Activated CD8-positive, alpha-beta T cell treated with anti-CD3 and anti-CD28 coated beads, Interleukin-2, amount 10 ng/mL, durations not matched to agents 7 days and 5 days (primary cell): Measurements from ENCODE around the gene RBP4. TPM values are rescaled to one million over a fixed set of nuclear protein-coding genes. Genes with fewer than 3 reads are reported as not detected.

Source experiments
- ATAC-seq: fragments of 150-1000 bp; cut with Tn5 transposase; one replicate; pipeline ENCODE4 v1.10.0; 2021; ENCODE audit warnings: moderate library complexity
- CTCF ChIA-PET: fragments of 350-600 bp; sonication (Branson Sonifier 250); formaldehyde crosslinking; loops from one replicate; lab custom pipeline; 2021; ENCODE audit warnings: antibody characterized with exemption; lab: Charles Lee
- POLR2A ChIA-PET: fragments of 350-600 bp; sonication (Branson Sonifier 250); formaldehyde crosslinking; loops from one replicate; lab custom pipeline; 2021; ENCODE audit warnings: antibody characterized with exemption; lab: Charles Lee
- DNase-seq: peaks from one replicate; pipeline ENCODE4 v3.0.0-alpha.2; 2020
- H3K27ac Mint-ChIP-seq: one replicate; pipeline ENCODE4 v1.8.0; 2021; ENCODE audit warnings: mild to moderate bottlenecking, mixed read lengths
- H3K27me3 Mint-ChIP-seq: one replicate; pipeline ENCODE4 v1.8.0; 2021; ENCODE audit warnings: low read depth, mixed read lengths
- H3K36me3 Mint-ChIP-seq: one replicate; pipeline ENCODE4 v1.8.0; 2021; ENCODE audit warnings: low read depth, mixed read lengths
- H3K4me1 Mint-ChIP-seq: one replicate; pipeline ENCODE4 v1.8.0; 2021; ENCODE audit warnings: low read depth, mixed read lengths
- H3K4me3 Mint-ChIP-seq: one replicate; pipeline ENCODE4 v1.8.0; 2021; ENCODE audit warnings: mild to moderate bottlenecking, mixed read lengths
- H3K9me3 Mint-ChIP-seq: one replicate; pipeline ENCODE4 v1.8.0; 2022; ENCODE audit warnings: mixed read lengths; ENCODE audit not compliant: insufficient read depth
- total RNA-seq, 2 experiments: library from RNA; stranded (reverse); gene quantifications; one replicate each; pipeline ENCODE4 v1.2.3, GENCODE V29; 2021

RBP4 gene
- total RNA-seq, 2 experiments from 2014 or later, result not detected

DNA sequence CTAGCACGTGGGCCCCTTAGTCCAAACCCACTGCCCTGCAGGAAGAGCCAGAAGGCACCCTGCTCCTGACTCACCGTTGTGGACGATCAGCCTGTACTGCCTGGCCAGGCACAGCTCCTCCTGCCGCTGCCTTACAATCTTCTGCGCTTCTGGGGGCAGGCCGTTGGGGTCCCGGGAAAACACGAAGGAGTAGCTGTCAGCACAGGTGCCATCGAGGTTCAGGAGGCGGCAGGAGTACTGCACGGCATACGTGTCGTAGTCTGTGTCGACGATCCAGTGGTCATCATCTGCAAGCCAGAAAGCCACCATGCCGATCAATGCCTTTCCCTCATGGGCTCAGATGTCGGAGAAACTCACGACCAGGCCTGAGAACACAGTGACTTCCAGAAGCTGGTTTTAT lies 7.3 kb downstream of the RBP4 start:
- ChIA-PET CTCF (no interaction called here), POLR2A (no interaction called here)
- no peaks in the 10 kb centered on the region for H3K4me1 Mint-ChIP-seq
- no peak for ATAC-seq
- H3K27ac Mint-ChIP-seq, result no peak overlapping the region
- no peak for DNase-seq
- no peaks in the 10 kb centered on the region for H3K9me3 Mint-ChIP-seq
- H3K4me3 Mint-ChIP-seq, result no peak overlapping the region
- no peaks in the 10 kb centered on the region for H3K36me3 Mint-ChIP-seq
- peaks cover 2% of the 10 kb centered on the region for H3K27me3 Mint-ChIP-seq

DNA sequence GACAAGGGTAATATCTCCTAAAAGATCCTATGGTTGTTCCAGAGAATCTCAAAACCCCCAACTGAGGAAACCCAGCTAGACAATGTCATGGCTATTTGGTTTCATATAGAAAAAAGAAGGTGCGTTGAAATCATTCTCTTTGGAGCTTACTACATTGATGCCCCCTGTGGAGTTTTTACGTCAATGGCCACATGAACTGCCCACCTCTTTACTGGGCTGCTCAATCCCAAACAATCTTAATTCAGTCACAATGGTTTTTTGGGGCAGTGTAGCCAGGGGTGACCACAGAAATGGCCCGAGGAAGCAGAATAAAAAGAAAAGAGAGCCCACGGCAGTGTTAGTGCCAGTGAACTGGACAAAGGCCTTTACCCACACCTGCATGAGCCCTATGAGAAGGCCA lies 7.8 kb downstream of the RBP4 start:
- Mint-ChIP-seq H3K27me3 (peaks cover 2% of the 10 kb centered on the region), H3K27ac (no peak overlapping the region), H3K9me3 (no peaks in the 10 kb centered on the region), H3K4me3 (no peak overlapping the region), H3K4me1 (no peaks in the 10 kb centered on the region), H3K36me3 (no peaks in the 10 kb centered on the region)
- ChIA-PET CTCF (no interaction called here), POLR2A (no interaction called here)
- ATAC-seq (no peak), DNase-seq (no peak)

DNA sequence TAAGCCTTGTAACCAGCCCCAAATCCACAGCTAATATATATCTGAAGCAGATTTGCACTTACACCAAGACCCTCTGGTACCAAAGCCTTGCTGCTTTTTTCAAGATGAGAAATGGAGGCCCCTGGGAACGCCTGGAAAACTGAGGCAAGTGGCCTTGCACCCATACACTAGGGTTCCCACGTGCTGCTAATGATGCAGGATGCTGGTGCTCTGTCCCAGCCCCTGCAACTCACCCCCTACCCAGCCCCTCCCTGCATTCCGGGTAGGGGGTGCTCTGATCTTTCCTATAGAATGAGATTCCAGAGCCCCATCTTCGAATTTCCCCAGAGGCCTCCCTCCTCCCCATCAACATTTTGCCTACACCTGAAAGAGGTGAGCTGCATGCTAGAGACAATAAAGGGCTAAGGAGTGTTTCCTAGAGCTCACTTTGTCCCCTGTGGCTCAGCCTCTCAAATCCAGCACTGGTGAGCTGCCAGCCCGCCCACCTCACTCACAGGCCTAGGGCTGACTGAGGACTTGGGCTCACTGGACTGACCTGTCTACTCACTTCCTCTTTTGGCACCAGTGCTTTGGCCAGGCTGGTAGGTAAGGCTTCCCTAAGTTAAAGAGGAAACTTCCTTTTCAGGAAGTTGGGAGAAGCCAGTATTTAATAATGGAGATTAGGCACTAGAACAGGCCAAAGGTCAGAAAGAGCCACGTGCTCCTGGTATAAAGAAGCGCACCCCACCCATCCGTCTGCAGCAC lies 9.8 kb downstream of the RBP4 start:
- no peaks in the 10 kb centered on the region for H3K36me3 Mint-ChIP-seq
- ATAC-seq (no peak), DNase-seq (no peak)
- peaks cover 2% of the 10 kb centered on the region for H3K27me3 Mint-ChIP-seq
- H3K4me3 Mint-ChIP-seq, result no peak overlapping the region
- CTCF ChIA-PET, result no interaction called here
- POLR2A ChIA-PET, result no interaction called here
- no peaks in the 10 kb centered on the region for H3K9me3 Mint-ChIP-seq
- no peaks in the 10 kb centered on the region for H3K4me1 Mint-ChIP-seq
- no peak overlapping the region for H3K27ac Mint-ChIP-seq

DNA sequence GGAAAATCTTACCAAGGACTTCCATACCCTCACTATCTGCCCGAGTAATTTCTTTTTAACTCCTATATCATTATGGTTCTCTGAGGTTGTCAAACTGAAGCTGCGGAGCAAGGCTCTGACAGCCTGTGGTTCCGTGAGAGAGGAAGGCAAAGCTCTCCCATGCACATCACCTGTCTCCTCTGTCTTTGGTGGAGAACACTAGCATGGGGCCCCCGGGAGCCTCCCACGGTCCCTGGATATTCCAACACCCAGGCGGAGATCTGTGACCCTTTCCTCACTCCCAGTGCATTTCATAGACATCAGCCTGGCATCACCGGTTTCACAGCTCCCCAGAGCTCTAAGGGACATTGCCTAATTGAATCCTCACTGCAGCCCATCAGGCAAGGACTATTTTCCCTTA lies 10.4 kb downstream of the RBP4 start:
- Mint-ChIP-seq H3K9me3 (no peaks in the 10 kb centered on the region), H3K27ac (no peak overlapping the region), H3K4me1 (no peaks in the 10 kb centered on the region), H3K36me3 (no peaks in the 10 kb centered on the region), H3K4me3 (no peak overlapping the region), H3K27me3 (peaks cover 2% of the 10 kb centered on the region)
- ATAC-seq (no peak), DNase-seq (no peak)
- CTCF ChIA-PET, result no interaction called here
- POLR2A ChIA-PET, result no interaction called here

DNA sequence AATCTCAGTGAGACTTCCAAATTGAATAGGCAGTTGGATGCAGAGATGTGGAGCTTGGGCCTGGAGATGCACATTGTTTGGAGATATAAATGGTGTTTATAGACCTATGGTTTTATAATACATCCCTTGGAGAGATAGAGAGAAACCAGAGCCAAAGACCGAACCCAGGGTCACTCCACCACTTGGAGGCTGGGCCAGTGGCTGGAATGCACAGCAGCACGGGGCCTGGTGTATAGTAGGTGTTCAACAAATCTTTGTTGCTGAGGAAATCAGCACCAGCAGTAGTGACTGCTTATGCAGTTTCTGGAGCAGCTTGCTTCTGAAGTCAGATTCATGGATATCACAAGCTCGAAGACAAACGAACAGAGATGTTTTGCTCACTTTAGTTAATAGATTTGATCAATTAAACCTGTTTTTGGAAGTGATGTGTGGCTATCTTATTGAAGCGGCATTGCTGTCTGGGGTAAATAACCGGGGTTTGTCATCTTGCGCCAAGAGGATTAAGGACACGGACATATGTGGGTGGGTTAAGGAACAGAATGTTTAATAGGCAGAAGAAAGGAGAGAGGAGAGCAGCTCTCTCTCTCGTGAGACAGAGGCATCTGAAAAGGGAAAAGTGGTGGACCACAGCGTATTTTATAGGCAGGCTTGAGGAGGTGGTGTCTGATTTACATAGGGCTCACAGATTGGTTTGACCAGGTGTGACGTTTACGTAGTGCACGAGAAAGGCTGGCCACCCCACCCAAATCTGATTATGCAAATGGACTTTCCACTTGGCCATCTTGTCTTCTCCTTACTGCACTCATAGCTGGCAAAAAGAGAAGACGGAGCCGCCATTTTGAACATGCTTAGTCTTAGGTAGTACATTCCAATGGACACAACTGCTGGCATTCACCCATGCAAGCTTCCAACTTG lies 11.1 kb downstream of the RBP4 start:
- CTCF ChIA-PET, result no interaction called here
- no peaks in the 10 kb centered on the region for H3K9me3 Mint-ChIP-seq
- H3K27ac Mint-ChIP-seq, result no peak overlapping the region
- no peaks in the 10 kb centered on the region for H3K4me1 Mint-ChIP-seq
- H3K27me3 Mint-ChIP-seq, result no peaks in the 10 kb centered on the region
- H3K36me3 Mint-ChIP-seq, result no peaks in the 10 kb centered on the region
- H3K4me3 Mint-ChIP-seq, result no peak overlapping the region
- DNase-seq (no peak), ATAC-seq (no peak)
- POLR2A ChIA-PET, result no interaction called here

DNA sequence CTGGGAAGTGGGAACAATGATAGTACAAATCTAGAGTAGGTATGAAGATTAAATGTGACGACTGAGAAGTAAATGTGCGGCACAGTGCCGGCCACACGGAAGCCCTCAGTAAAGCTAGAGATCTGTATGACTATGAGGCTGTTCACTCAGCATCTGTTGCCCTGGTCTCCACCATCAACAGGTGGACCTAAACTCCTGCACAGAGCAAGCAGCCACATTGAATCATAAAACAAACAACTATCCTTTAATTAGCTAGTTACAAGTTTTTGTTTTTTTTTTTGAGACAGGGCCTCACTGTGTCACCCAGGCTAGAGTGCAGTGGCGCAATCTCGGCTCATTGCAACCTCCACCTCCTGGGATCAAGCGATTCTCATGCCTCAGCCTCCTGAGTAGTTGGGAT lies 16.6 kb downstream of the RBP4 start:
- CTCF ChIA-PET, result no interaction called here
- Mint-ChIP-seq H3K4me1 (no peaks in the 10 kb centered on the region), H3K4me3 (no peak overlapping the region), H3K27me3 (no peaks in the 10 kb centered on the region), H3K9me3 (no peaks in the 10 kb centered on the region), H3K27ac (no peak overlapping the region), H3K36me3 (no peaks in the 10 kb centered on the region)
- POLR2A ChIA-PET, result no interaction called here
- no peak for DNase-seq
- ATAC-seq, result no peak

DNA sequence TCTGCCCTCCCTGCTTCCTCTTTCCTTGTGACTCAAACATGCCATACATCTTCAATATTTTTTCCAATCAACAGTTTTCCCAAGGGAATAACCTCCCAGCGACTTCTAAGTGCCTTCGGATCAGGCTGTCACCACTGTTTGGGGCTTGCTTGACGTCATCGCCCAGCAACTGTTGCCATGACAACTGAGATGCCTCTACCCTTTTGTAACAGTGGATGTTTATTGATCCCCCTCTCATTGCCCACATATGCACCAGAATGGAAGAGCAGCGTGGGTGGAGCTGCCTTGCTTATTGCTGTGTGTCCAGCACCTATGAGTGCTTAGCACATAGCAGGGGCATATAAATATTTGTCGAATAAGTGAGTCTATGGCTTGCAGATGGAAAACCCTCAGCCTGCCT lies 20.2 kb downstream of the RBP4 start:
- H3K4me1 Mint-ChIP-seq, result no peaks in the 10 kb centered on the region
- ChIA-PET POLR2A (no interaction called here), CTCF (no interaction called here)
- ATAC-seq (no peak), DNase-seq (no peak)
- H3K9me3 Mint-ChIP-seq, result no peaks in the 10 kb centered on the region
- no peaks in the 10 kb centered on the region for H3K27me3 Mint-ChIP-seq
- no peak overlapping the region for H3K4me3 Mint-ChIP-seq
- H3K36me3 Mint-ChIP-seq, result no peaks in the 10 kb centered on the region
- H3K27ac Mint-ChIP-seq, result no peak overlapping the region

- H3K27me3 Mint-ChIP-seq, result peaks cover 5% of the 10 kb centered on the region
- no peak for ATAC-seq
- ChIA-PET CTCF (no interaction called here), POLR2A (no interaction called here)
- H3K4me1 Mint-ChIP-seq, result no peaks in the 10 kb centered on the region
- no peaks in the 10 kb centered on the region for H3K9me3 Mint-ChIP-seq
- no peak for DNase-seq
- no peaks in the 10 kb centered on the region for H3K36me3 Mint-ChIP-seq
- H3K27ac Mint-ChIP-seq, result no peak overlapping the region
- no peak overlapping the region for H3K4me3 Mint-ChIP-seq
Observed at GRCh38 chr10:93579985-93580711, 20.9 kb downstream of the RBP4 start.

DNA sequence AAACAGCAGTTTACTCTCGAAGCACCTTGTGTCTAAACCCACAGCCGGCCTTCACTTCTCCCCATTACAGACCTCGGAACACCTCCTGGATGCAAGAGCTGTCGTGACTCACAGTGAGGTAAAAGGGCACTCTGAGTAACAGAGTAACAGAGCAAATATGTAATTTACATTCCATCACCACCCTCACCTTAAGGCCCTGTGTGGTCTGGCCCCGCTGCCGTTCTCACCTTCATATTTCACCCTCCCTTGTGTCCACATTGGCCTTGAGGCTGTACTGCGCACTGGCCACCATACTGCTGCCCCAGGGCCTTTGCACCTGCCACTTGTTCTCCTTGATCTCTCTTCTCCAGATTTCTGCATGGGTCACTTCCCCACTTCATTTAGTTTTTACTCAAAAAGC lies 21.9 kb downstream of the RBP4 start:
- H3K27ac Mint-ChIP-seq, result no peak overlapping the region
- H3K4me1 Mint-ChIP-seq, result no peaks in the 10 kb centered on the region

GRCh38 chr10:93577565-93577964 lies 23.5 kb downstream of the RBP4 start:
- CTCF ChIA-PET, result no interaction called here
- no peaks in the 10 kb centered on the region for H3K36me3 Mint-ChIP-seq
- POLR2A ChIA-PET, result no interaction called here
- no peaks in the 10 kb centered on the region for H3K9me3 Mint-ChIP-seq
- peaks cover 15% of the 10 kb centered on the region for H3K27me3 Mint-ChIP-seq
- H3K27ac Mint-ChIP-seq, result no peak overlapping the region
- DNase-seq, result no peak
- ATAC-seq, result no peak
- no peak overlapping the region for H3K4me3 Mint-ChIP-seq
- peaks cover 7% of the 10 kb centered on the region for H3K4me1 Mint-ChIP-seq

More for the DNA sequence above, 21.9 kb downstream of the RBP4 start:
- no peaks in the 10 kb centered on the region for H3K9me3 Mint-ChIP-seq
- POLR2A ChIA-PET, result no interaction called here
- no peak for ATAC-seq
- H3K36me3 Mint-ChIP-seq, result no peaks in the 10 kb centered on the region
- DNase-seq, result no peak
- H3K27me3 Mint-ChIP-seq, result peaks cover 10% of the 10 kb centered on the region
- CTCF ChIA-PET, result no interaction called here
- H3K4me3 Mint-ChIP-seq, result no peak overlapping the region

- no peak overlapping the region for H3K27ac Mint-ChIP-seq
- no peaks in the 10 kb centered on the region for H3K36me3 Mint-ChIP-seq
- peaks cover 20% of the 10 kb centered on the region for H3K27me3 Mint-ChIP-seq
- peaks cover 7% of the 10 kb centered on the region for H3K4me1 Mint-ChIP-seq
- no peak for DNase-seq
- no peak for ATAC-seq
- POLR2A ChIA-PET, result no interaction called here
- no peaks in the 10 kb centered on the region for H3K9me3 Mint-ChIP-seq
- CTCF ChIA-PET, result no interaction called here
- no peak overlapping the region for H3K4me3 Mint-ChIP-seq
Observed at GRCh38 chr10:93576888-93577287, 24.1 kb downstream of the RBP4 start.

DNA sequence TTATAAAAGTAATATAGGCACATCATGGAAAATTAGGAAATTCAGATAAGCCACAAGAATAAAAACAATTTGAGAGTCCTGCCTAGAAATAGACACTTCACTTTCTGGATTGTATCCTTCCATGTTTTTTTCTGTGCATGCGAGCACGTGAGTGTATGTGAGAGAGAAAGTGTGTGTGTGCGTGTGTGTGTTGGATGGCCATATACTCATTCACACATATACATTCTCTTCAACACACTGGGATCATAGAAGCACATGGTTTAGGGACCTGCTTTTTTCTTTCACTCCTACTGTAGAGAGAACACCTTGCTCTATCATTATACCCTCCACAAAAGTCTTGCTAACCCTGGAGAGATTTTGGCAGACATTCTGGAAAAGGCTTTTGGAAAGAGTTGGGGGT lies 27.1 kb downstream of the RBP4 start:
- H3K9me3 Mint-ChIP-seq, result no peaks in the 10 kb centered on the region
- peaks cover 7% of the 10 kb centered on the region for H3K4me1 Mint-ChIP-seq
- H3K4me3 Mint-ChIP-seq, result no peak overlapping the region
- no peaks in the 10 kb centered on the region for H3K36me3 Mint-ChIP-seq
- ATAC-seq (no peak), DNase-seq (no peak)
- ChIA-PET POLR2A (no interaction called here), CTCF (no interaction called here)
- H3K27me3 Mint-ChIP-seq, result peaks cover 42% of the 10 kb centered on the region
- no peak overlapping the region for H3K27ac Mint-ChIP-seq
